Measurements from ENCODE around the gene TAF13.
"Not testable (repeated sequence)": the region's sequence is repeated elsewhere in the genome, so short reads cannot be mapped to it uniquely, and the experiment has no call there.

DNA sequence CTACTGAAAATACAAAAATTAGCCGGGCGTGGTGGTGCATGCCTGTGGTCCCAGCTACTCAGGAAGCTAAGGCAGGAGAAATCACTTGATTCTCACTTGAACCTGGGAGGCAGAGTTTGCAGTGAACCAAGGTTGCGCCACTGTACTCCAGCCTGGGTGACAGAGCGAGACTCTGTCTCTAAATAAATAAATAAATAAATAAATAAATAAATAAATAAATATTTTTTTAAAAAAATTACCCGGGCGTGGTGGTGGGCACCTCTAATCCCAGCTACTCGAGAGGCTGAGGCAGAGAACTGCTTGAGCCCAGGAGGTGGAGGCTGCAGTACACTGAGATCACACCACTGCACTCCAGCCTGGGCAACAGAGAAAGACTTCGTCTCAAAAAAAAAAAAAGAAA lies 46.3 kb downstream of the TAF13 start:
- TF ChIP-seq EZH2 (IDR thresholded peaks at IDR 0.05; ENCODE audit: insufficient read depth, poor library complexity, severe bottlenecking); EZH2phosphoT487 (IDR thresholded peaks at IDR 0.05; ENCODE audit: insufficient read depth, low read depth): not testable (repeated sequence)
